WTC11 (cell line): ENCODE measurements around the gene RABGGTA. TPM values are rescaled to one million over a fixed set of nuclear protein-coding genes. Genes with fewer than 3 reads are reported as not detected.

Experiments
- ATAC-seq: fragments of 200-7000 bp; cut with Tn5 transposase; 2 replicates; pipeline ENCODE4 v1.10.0; 2021; ENCODE audit warnings: mild to moderate bottlenecking, moderate library complexity
- CTCF ChIA-PET: fragments of 300-600 bp; sonication (Branson Sonifier 250); formaldehyde crosslinking; loops from one replicate; lab custom pipeline; 2021; ENCODE audit warnings: antibody characterized with exemption; lab: Charles Lee
- POLR2A ChIA-PET: fragments of 350-600 bp; sonication (Branson Sonifier 250); formaldehyde crosslinking; loops from one replicate; lab custom pipeline; 2021; ENCODE audit warnings: antibody characterized with exemption; lab: Charles Lee
- DNase-seq: peaks from one replicate; pipeline ENCODE4 v3.0.0; 2021; ENCODE audit warnings: low spot score
- H3K27ac Mint-ChIP-seq: 2 replicates; pipeline ENCODE4 v1.8.0; 2021; ENCODE audit warnings: mixed read lengths
- H3K27me3 Mint-ChIP-seq: 2 replicates; pipeline ENCODE4 v1.8.0; 2021; ENCODE audit warnings: low read depth, mild to moderate bottlenecking, moderate library complexity, mixed read lengths
- H3K36me3 Mint-ChIP-seq: 2 replicates; pipeline ENCODE4 v1.8.0; 2021; ENCODE audit warnings: mixed read lengths
- H3K4me1 Mint-ChIP-seq: 2 replicates; pipeline ENCODE4 v1.8.0; 2022; ENCODE audit warnings: mixed read lengths
- H3K4me3 Mint-ChIP-seq: 2 replicates; pipeline ENCODE4 v1.8.0; 2021; ENCODE audit warnings: mild to moderate bottlenecking, moderate library complexity, mixed read lengths
- H3K9me3 Mint-ChIP-seq: 2 replicates; pipeline ENCODE4 v1.8.0; 2021; ENCODE audit warnings: mixed read lengths
- CREB1 ChIP-seq: sonication (generic); formaldehyde crosslinking; IDR thresholded peaks from 2 replicates; pipeline ENCODE4 v1.8.0; 2023; ENCODE audit warnings: mild to moderate bottlenecking, missing genetic modification reagents
- CREM ChIP-seq: sonication (generic); formaldehyde crosslinking; IDR thresholded peaks from 2 replicates; pipeline ENCODE4 v1.8.1; 2022; ENCODE audit warnings: mild to moderate bottlenecking, missing genetic modification reagents, moderate library complexity
- EMX1 ChIP-seq: fragments of 250-450 bp; sonication (Bioruptor Pico); IDR thresholded peaks from 2 replicates; pipeline ENCODE4 v1.8.0; 2021; ENCODE audit warnings: mild to moderate bottlenecking
- ERG ChIP-seq: fragments of 250-450 bp; sonication (Bioruptor Pico); IDR thresholded peaks from 2 replicates; pipeline ENCODE4 v1.8.0; 2021; ENCODE audit warnings: mild to moderate bottlenecking
- ESRRA ChIP-seq: sonication (generic); formaldehyde crosslinking; IDR thresholded peaks from 2 replicates; pipeline ENCODE4 v1.8.1; 2022; ENCODE audit warnings: mild to moderate bottlenecking, missing genetic modification reagents, borderline replicate concordance
- FOXP4 ChIP-seq: sonication (generic); formaldehyde crosslinking; IDR thresholded peaks from 2 replicates; pipeline ENCODE4 v1.8.0; 2022; ENCODE audit warnings: mild to moderate bottlenecking, missing genetic modification reagents
- HMGA2 ChIP-seq: fragments of 250-450 bp; sonication (Bioruptor Pico); IDR thresholded peaks from 2 replicates; pipeline ENCODE4 v1.4.0; 2021; ENCODE audit warnings: mild to moderate bottlenecking, moderate library complexity
- IRF1 ChIP-seq: sonication (generic); formaldehyde crosslinking; IDR thresholded peaks from 2 replicates; pipeline ENCODE4 v1.8.0; 2023; ENCODE audit warnings: missing genetic modification reagents
- IRF2 ChIP-seq: sonication (generic); formaldehyde crosslinking; IDR thresholded peaks from 2 replicates; pipeline ENCODE4 v1.8.0; 2022; ENCODE audit warnings: low read depth, missing genetic modification reagents, borderline replicate concordance
- JAZF1 ChIP-seq: fragments of 250-450 bp; sonication (Bioruptor Pico); IDR thresholded peaks from 2 replicates; pipeline ENCODE4 v1.9.0; 2021; ENCODE audit warnings: moderate library complexity, mild to moderate bottlenecking, inconsistent platforms
- MLX ChIP-seq: sonication (generic); formaldehyde crosslinking; IDR thresholded peaks from 2 replicates; pipeline ENCODE4 v1.8.1; 2023; ENCODE audit warnings: mild to moderate bottlenecking, missing genetic modification reagents, moderate library complexity
- NFYB ChIP-seq: sonication (generic); formaldehyde crosslinking; conservative IDR thresholded peaks from 2 replicates; pipeline ENCODE4 v1.8.0; 2022; ENCODE audit warnings: low read depth, missing genetic modification reagents
- NR2C2 ChIP-seq: sonication (generic); formaldehyde crosslinking; IDR thresholded peaks from 2 replicates; pipeline ENCODE4 v1.8.0; 2022; ENCODE audit warnings: mild to moderate bottlenecking, missing genetic modification reagents
- NR3C1 ChIP-seq: sonication (generic); formaldehyde crosslinking; conservative IDR thresholded peaks from 2 replicates; pipeline ENCODE4 v1.8.1; 2023; ENCODE audit warnings: low read depth, mild to moderate bottlenecking, missing genetic modification reagents
- OVOL2 ChIP-seq: fragments of 250-450 bp; sonication (Bioruptor Pico); IDR thresholded peaks from 2 replicates; pipeline ENCODE4 v1.9.0; 2021; ENCODE audit warnings: mild to moderate bottlenecking, borderline replicate concordance
- PRDM15 ChIP-seq: sonication (generic); formaldehyde crosslinking; IDR thresholded peaks from 2 replicates; pipeline ENCODE4 v1.8.0; 2022; ENCODE audit warnings: missing genetic modification reagents
- TCF7 ChIP-seq: sonication (generic); formaldehyde crosslinking; IDR thresholded peaks from 2 replicates; pipeline ENCODE4 v1.8.0; 2022; ENCODE audit warnings: mild to moderate bottlenecking, low read depth, missing genetic modification reagents, moderate library complexity
- TP53 ChIP-seq: sonication (generic); formaldehyde crosslinking; IDR thresholded peaks from 2 replicates; pipeline ENCODE4 v1.8.1; 2023; ENCODE audit warnings: mild to moderate bottlenecking, missing genetic modification reagents
- USF1 ChIP-seq: sonication (generic); formaldehyde crosslinking; IDR thresholded peaks from 2 replicates; pipeline ENCODE4 v1.8.0; 2022; ENCODE audit warnings: mild to moderate bottlenecking, missing genetic modification reagents
- ZMAT4 ChIP-seq: fragments of 250-450 bp; sonication (Bioruptor Pico); IDR thresholded peaks from 2 replicates; pipeline ENCODE4 v1.9.0; 2021; ENCODE audit warnings: mild to moderate bottlenecking
- ZNF138 ChIP-seq: sonication (generic); formaldehyde crosslinking; conservative IDR thresholded peaks from 2 replicates; pipeline ENCODE4 v1.8.1; 2022; ENCODE audit warnings: mild to moderate bottlenecking, moderate library complexity, missing genetic modification reagents
- ZNF232 ChIP-seq: sonication (generic); formaldehyde crosslinking; IDR thresholded peaks from 2 replicates; pipeline ENCODE4 v1.8.0; 2022; ENCODE audit warnings: mild to moderate bottlenecking, missing genetic modification reagents
- ZNF317 ChIP-seq: sonication (generic); formaldehyde crosslinking; IDR thresholded peaks from 2 replicates; pipeline ENCODE4 v1.8.1; 2023; ENCODE audit warnings: low read depth, mild to moderate bottlenecking, moderate library complexity, missing genetic modification reagents, borderline replicate concordance
- ZNF396 ChIP-seq: fragments of 250-450 bp; sonication (Bioruptor Pico); IDR thresholded peaks from 2 replicates; pipeline ENCODE4 v1.8.0; 2021; ENCODE audit warnings: mild to moderate bottlenecking, moderate library complexity, borderline replicate concordance
- total RNA-seq: library from RNA; stranded (reverse); gene quantifications from 3 replicates; pipeline ENCODE4 v1.2.3, GENCODE V29; 2021

RABGGTA gene
- total RNA-seq, 1 experiment from 2014 or later = 27.1 TPM

GRCh38 chr14:24272467-24272866 is 1.1 kb upstream of the RABGGTA start:
- POLR2A ChIA-PET = interaction anchor here (1.2 kb wide), 1 partner anchor 59 kb away, joined by 4 read pairs; the partner anchor contains the start of gene CHMP4A
- Mint-ChIP-seq H3K9me3 (no peaks in the 10 kb centered on the region), H3K36me3 (no peaks in the 10 kb centered on the region), H3K27ac (no peak overlapping the region), H3K27me3 (no peaks in the 10 kb centered on the region), H3K4me1 (peaks cover 16% of the 10 kb centered on the region), H3K4me3 (peak overlapping the region; percentile 72)
- DNase-seq (no peak), ATAC-seq (no peak)
- TF ChIP-seq EMX1 (CRISPR knock-in tag) = no peak
- TF ChIP-seq ZNF138 = no peak
- TF ChIP-seq CREB1 (CRISPR knock-in tag) = no peak
- TF ChIP-seq ZNF317 (CRISPR knock-in tag) = no peak
- TF ChIP-seq CREM = no peak
- no peak for TF ChIP-seq FOXP4
- no peak for TF ChIP-seq IRF1 (CRISPR knock-in tag)
- TF ChIP-seq IRF2 (CRISPR knock-in tag) = no peak
- TF ChIP-seq ZNF232 (CRISPR knock-in tag) = no peak
- no peak for TF ChIP-seq NFYB
- TF ChIP-seq ESRRA (CRISPR knock-in tag) = no peak
- TF ChIP-seq TP53 (CRISPR knock-in tag) = no peak
- no peak for TF ChIP-seq USF1 (CRISPR knock-in tag)
- no peak for TF ChIP-seq PRDM15
- no peak for TF ChIP-seq NR2C2
- no peak for TF ChIP-seq HMGA2 (CRISPR knock-in tag)
- TF ChIP-seq ERG = no peak
- TF ChIP-seq NR3C1 (CRISPR knock-in tag) = no peak
- CTCF ChIA-PET = interaction anchor here (1.9 to 5.8 kb wide), 6 partner anchors 8 to 215 kb away, joined by 6 to 77 read pairs (median 22); partner anchors contain the start of genes CIDEB, DHRS1, LTB4R and LTB4R2

- ATAC-seq = no peak
- peaks cover 16% of the 10 kb centered on the region for H3K4me1 Mint-ChIP-seq
- no peak for DNase-seq
- H3K36me3 Mint-ChIP-seq = peaks cover 4% of the 10 kb centered on the region; the same call in 1 of the 2 replicates
- H3K27ac Mint-ChIP-seq = no peak overlapping the region
- peak overlapping the region; percentile 72 for H3K4me3 Mint-ChIP-seq
- CTCF ChIA-PET = interaction anchor here (1.3 to 5.8 kb wide), 13 partner anchors 9 to 214 kb away, joined by 3 to 77 read pairs (median 10); partner anchors contain the start of genes CIDEB, DHRS1, IRF9 and LTB4R
- H3K9me3 Mint-ChIP-seq = no peaks in the 10 kb centered on the region
- POLR2A ChIA-PET = interaction anchor here (0.5 to 1.5 kb wide), 10 partner anchors 9 to 96 kb away, joined by 3 to 20 read pairs (median 4); partner anchors contain the start of genes CHMP4A, DHRS1, MDP1 and NFATC4
- no peaks in the 10 kb centered on the region for H3K27me3 Mint-ChIP-seq
- TF ChIP-seq ZMAT4 (no peak), NR2C2 (no peak), HMGA2 (CRISPR knock-in tag) (no peak), MLX (CRISPR knock-in tag) (no peak), OVOL2 (CRISPR knock-in tag) (no peak), ZNF396 (CRISPR knock-in tag) (no peak), CREB1 (CRISPR knock-in tag) (no peak), TCF7 (no peak), JAZF1 (CRISPR knock-in tag) (no peak)
Measured at GRCh38 chr14:24271834-24272263, 452 bp upstream of the RABGGTA start.
